Right atrium auricular region (tissue), 2 donors: Measurements from ENCODE around the gene CCDC136. TPM values are rescaled to one million over a fixed set of nuclear protein-coding genes. Genes with fewer than 3 reads are reported as not detected.

ENCODE experiments used
- DNase-seq: peaks from one replicate; pipeline ENCODE4 v3.0.0-alpha.2; 2019; ENCODE audit warnings: low spot score
- H3K27ac ChIP-seq, 2 donors: fragments of 200-600 bp; sonication (generic); 1 replicate in 1 of 2; 2 replicates in 1 of 2; pipeline ENCODE4 v1.5.1; 2016 to 2019
- H3K27me3 ChIP-seq, 2 donors: fragments of 200-600 bp; sonication (generic); one replicate each; pipeline versions ENCODE4 v1.5.1 to v1.6.0; 2017 to 2019
- H3K36me3 ChIP-seq: fragments of 200-600 bp; sonication (generic); one replicate; pipeline ENCODE4 v1.5.1; 2016
- H3K4me1 ChIP-seq, 2 donors: fragments of 200-600 bp; sonication (generic); one replicate each; pipeline versions ENCODE4 v1.5.1 to v1.6.0; 2017 to 2019
- H3K4me3 ChIP-seq, 2 donors: fragments of 200-600 bp; sonication (generic); 1 replicate in 1 of 2; 2 replicates in 1 of 2; pipeline ENCODE4 v1.5.1; 2017 to 2019; ENCODE audit warnings: mild to moderate bottlenecking in 1 of 2, moderate library complexity in 1 of 2
- H3K9me3 ChIP-seq, 2 donors: fragments of 200-600 bp; sonication (generic); one replicate each; pipeline ENCODE4 v1.5.1; 2019
- total RNA-seq, 2 donors: library from RNA; depleted of rRNA; stranded (reverse); fragments of >200 nt; gene quantifications; one replicate each; pipeline ENCODE4 v1.1.0, GENCODE V29; 2016
- TF ChIP-seq, protein P1 (sequence below), 2 donors: fragments of 200-600 bp; sonication (generic); IDR thresholded peaks; one replicate each; pipeline ENCODE4 v1.5.1; 2019; ENCODE audit warnings: antibody characterized with exemption in 2 of 2

CCDC136 gene
- total RNA-seq, 2 donors from 2014 or later = 2.6 to 8.5 TPM

- DNase-seq = no peak
- TF ChIP-seq, protein P1, sequence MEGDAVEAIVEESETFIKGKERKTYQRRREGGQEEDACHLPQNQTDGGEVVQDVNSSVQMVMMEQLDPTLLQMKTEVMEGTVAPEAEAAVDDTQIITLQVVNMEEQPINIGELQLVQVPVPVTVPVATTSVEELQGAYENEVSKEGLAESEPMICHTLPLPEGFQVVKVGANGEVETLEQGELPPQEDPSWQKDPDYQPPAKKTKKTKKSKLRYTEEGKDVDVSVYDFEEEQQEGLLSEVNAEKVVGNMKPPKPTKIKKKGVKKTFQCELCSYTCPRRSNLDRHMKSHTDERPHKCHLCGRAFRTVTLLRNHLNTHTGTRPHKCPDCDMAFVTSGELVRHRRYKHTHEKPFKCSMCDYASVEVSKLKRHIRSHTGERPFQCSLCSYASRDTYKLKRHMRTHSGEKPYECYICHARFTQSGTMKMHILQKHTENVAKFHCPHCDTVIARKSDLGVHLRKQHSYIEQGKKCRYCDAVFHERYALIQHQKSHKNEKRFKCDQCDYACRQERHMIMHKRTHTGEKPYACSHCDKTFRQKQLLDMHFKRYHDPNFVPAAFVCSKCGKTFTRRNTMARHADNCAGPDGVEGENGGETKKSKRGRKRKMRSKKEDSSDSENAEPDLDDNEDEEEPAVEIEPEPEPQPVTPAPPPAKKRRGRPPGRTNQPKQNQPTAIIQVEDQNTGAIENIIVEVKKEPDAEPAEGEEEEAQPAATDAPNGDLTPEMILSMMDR (IDR thresholded peaks at IDR 0.05) = no peak
- Histone ChIP-seq H3K4me1 (no peaks in the 10 kb centered on the region), H3K9me3 (no peaks in the 10 kb centered on the region), H3K27ac (no peak overlapping the region), H3K27me3 (no peaks in the 10 kb centered on the region), H3K36me3 (peaks cover 98% of the 10 kb centered on the region), H3K4me3 (no peak overlapping the region)
Observed at GRCh38 chr7:128842674-128843641, 51.2 kb downstream of the CCDC136 start.

DNA sequence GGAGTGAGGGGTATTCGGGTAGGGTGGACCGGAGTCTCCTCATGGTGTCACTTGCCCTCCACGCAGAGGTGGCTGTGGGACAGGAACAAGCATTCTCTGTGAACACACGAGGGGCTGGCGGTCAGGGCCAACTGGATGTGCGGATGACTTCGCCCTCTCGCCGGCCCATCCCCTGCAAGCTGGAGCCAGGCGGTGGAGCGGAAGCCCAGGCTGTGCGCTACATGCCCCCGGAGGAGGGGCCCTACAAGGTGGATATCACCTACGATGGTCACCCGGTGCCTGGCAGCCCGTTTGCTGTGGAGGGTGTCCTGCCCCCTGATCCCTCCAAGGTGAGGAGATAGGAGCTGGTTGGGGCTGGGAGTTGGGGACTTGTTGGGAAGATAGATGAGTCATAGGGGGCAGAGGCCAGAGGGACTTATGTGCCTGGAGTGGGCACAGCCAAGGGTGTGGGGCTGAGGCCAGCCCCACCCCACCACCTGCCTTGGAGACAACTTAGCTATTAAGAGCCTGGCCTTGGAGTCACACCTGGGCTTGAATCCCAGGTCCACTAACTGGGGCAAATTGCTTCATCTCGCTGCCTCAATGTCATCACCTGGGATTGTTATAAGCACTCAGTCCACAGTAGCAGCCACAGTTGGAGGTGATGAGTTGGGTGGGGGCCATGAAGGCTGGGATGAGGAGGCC lies 52.3 kb downstream of the CCDC136 start:
- H3K4me3 ChIP-seq = no peak overlapping the region
- no peaks in the 10 kb centered on the region for H3K4me1 ChIP-seq
- H3K36me3 ChIP-seq = peaks cover 98% of the 10 kb centered on the region
- no peaks in the 10 kb centered on the region for H3K27me3 ChIP-seq
- TF ChIP-seq, protein P1 (IDR thresholded peaks at IDR 0.05) = no peak
- H3K9me3 ChIP-seq = no peaks in the 10 kb centered on the region
- H3K27ac ChIP-seq = no peak overlapping the region
- no peak for DNase-seq

GRCh38 chr7:128844777-128845311 lies 53.1 kb downstream of the CCDC136 start:
- H3K4me1 ChIP-seq = no peaks in the 10 kb centered on the region
- no peak overlapping the region for H3K27ac ChIP-seq
- H3K27me3 ChIP-seq = no peaks in the 10 kb centered on the region
- no peak for DNase-seq
- H3K4me3 ChIP-seq = no peak overlapping the region
- TF ChIP-seq, protein P1 (IDR thresholded peaks at IDR 0.05) = no peak
- peaks cover 98% of the 10 kb centered on the region for H3K36me3 ChIP-seq
- no peaks in the 10 kb centered on the region for H3K9me3 ChIP-seq

DNA sequence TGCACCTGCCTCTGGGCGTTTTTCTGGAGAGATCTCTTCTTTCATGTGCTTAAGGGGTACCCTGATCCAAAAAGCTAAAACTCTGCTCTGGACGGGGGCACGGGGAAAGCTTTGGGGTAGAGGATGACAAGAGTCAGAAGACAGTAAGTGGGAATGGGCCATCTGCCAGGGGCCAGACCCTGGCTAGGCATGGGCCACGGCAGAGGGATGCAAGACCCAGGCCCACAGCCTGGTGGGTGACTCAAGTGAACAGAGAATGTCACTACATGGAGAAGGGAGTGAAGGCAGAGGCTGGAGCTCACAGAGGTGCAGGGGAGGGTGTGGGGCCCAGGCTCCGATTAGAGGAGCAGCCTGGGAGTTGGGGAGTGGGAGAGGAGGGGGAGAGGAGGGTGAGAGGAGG lies 53.7 kb downstream of the CCDC136 start:
- Histone ChIP-seq H3K9me3 (no peaks in the 10 kb centered on the region), H3K27me3 (no peaks in the 10 kb centered on the region), H3K36me3 (peaks cover 98% of the 10 kb centered on the region), H3K4me1 (no peaks in the 10 kb centered on the region), H3K27ac (no peak overlapping the region), H3K4me3 (no peak overlapping the region)
- TF ChIP-seq, protein P1 (IDR thresholded peaks at IDR 0.05) = no peak
- no peak for DNase-seq

DNA sequence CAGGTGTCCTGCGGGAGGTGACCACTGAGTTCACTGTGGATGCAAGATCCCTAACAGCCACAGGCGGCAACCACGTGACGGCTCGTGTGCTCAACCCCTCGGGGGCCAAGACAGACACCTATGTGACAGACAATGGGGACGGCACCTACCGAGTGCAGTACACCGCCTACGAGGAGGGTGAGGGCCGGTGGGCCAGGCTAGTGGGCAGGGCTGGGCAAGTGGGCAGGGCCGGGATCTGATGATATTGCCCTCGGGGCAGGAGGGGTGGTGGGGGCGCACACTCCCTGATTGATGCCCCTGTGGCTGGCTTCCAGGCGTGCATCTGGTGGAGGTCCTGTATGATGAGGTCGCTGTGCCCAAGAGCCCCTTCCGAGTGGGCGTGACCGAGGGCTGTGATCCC lies 54.2 kb downstream of the CCDC136 start:
- H3K27ac ChIP-seq = no peak overlapping the region
- DNase-seq = no peak
- H3K4me1 ChIP-seq = no peaks in the 10 kb centered on the region
- TF ChIP-seq, protein P1 (IDR thresholded peaks at IDR 0.05) = no peak
- H3K9me3 ChIP-seq = no peaks in the 10 kb centered on the region
- no peak overlapping the region for H3K4me3 ChIP-seq
- H3K36me3 ChIP-seq = peaks cover 98% of the 10 kb centered on the region
- no peaks in the 10 kb centered on the region for H3K27me3 ChIP-seq
